WTC11 (cell line): ENCODE results near the gene CGGBP1.

Experiments used
- ATF2 ChIP-seq: sonication (generic); formaldehyde crosslinking; IDR thresholded peaks from 2 replicates; pipeline ENCODE4 v1.8.1; 2022; ENCODE audit warnings: low read depth, missing genetic modification reagents, borderline replicate concordance
- CTCF ChIP-seq: fragments of 200-600 bp; IDR thresholded peaks from 2 replicates; pipeline ENCODE4 v1.8.0; 2022; ENCODE audit warnings: antibody characterized with exemption
- ELF4 ChIP-seq: sonication (generic); formaldehyde crosslinking; IDR thresholded peaks from 2 replicates; pipeline ENCODE4 v1.8.1; 2022; ENCODE audit warnings: low read depth, mild to moderate bottlenecking, moderate library complexity, missing genetic modification reagents
- FOXP4 ChIP-seq: sonication (generic); formaldehyde crosslinking; IDR thresholded peaks from 2 replicates; pipeline ENCODE4 v1.8.0; 2022; ENCODE audit warnings: mild to moderate bottlenecking, missing genetic modification reagents
- SP1 ChIP-seq: sonication (generic); formaldehyde crosslinking; conservative IDR thresholded peaks from 2 replicates; pipeline ENCODE4 v1.8.1; 2022; ENCODE audit warnings: missing genetic modification reagents
- ZNF263 ChIP-seq: sonication (generic); formaldehyde crosslinking; IDR thresholded peaks from 2 replicates; pipeline ENCODE4 v1.8.1; 2022; ENCODE audit warnings: low read depth, mild to moderate bottlenecking, moderate library complexity, missing genetic modification reagents

- TF ChIP-seq CTCF (no peak), ATF2 (CRISPR knock-in tag) (no peak), SP1 (CRISPR knock-in tag) (no peak), FOXP4 (CRISPR knock-in tag) (no peak), ZNF263 (no peak), ELF4 (CRISPR knock-in tag) (no peak)
These were observed 25.3 kb upstream of the CGGBP1 start for GRCh38 chr3:88084097-88084501.
